ENCODE data around the gene MKRN2. TPM values are rescaled to one million over a fixed set of nuclear protein-coding genes. Genes with fewer than 3 reads are reported as not detected.

MKRN2 gene
- total and polyA plus RNA-seq, 2 of the 13 experiments (the other 11 are each of a cell fraction or from before 2014, with no cell fraction given), result 25.5 to 34.3 TPM

GRCh38 chr3:12574661-12575060 is 17.8 kb downstream of the MKRN2 start:
- WGBS (ENCODE audit: low lambda C conversion rate), result 87% methylated on average over 3 of the region's 7 CpGs
- Histone ChIP-seq H3K27me3 (ENCODE audit: control insufficient read depth in 1 of 2, insufficient read depth in 2 of 2, low read length in 2 of 2) (no peaks in the 10 kb centered on the region), H2AFZ (ENCODE audit: low read length) (no peak overlapping the region), H3K4me2 (ENCODE audit: low read depth, low read length) (no peak overlapping the region), H3K9ac (ENCODE audit: insufficient read depth, low read depth, low read length) (no peak overlapping the region), H3K79me2 (ENCODE audit: insufficient read depth, low read length) (peaks cover 4% of the 10 kb centered on the region), H4K20me1 (ENCODE audit: insufficient read depth, low read length) (no peaks in the 10 kb centered on the region), H3K4me1 (ENCODE audit: insufficient read depth, low read length) (no peaks in the 10 kb centered on the region), H3K36me3 (replicated peaks in 1 of 2; ENCODE audit: control insufficient read depth in 1 of 2, insufficient read depth in 2 of 2, low read length in 2 of 2) (peaks cover 44 to 92% of the 10 kb centered on the region in 2 experiments), H3K4me3 (replicated peaks in 1 of 3; ENCODE audit: insufficient read depth in 1 of 3, low read depth in 2 of 3, low read length in 3 of 3) (no peak overlapping the region), H3K9me3 (ENCODE audit: low read length) (no peaks in the 10 kb centered on the region), H3K27ac (ENCODE audit: extremely low read length, insufficient read depth, low read length) (no peak overlapping the region)
- in situ Hi-C loops (cut with HindIII; ENCODE audit: extremely low pct_ligation_motif_present, low pct_unique_long_range_greater_than_20kb), result no loop called here
- POLR2A ChIA-PET, result no interaction called here
- ATAC-seq, result no peak
- DNase-seq (ENCODE audit: low spot score), result no peak
- TF ChIP-seq ZNF280B (CRISPR knock-in tag; IDR thresholded peaks at IDR 0.05; ENCODE audit: borderline replicate concordance) (no peak), POLR2AphosphoS2 (IDR thresholded peaks at IDR 0.05; ENCODE audit: low read depth, low read length) (no peak), CHCHD3 (CRISPR knock-in tag; IDR thresholded peaks at IDR 0.05) (no peak), HNRNPH1 (optimal IDR thresholded peaks at IDR 0.05; ENCODE audit: low read depth, low read length) (no peak), HNRNPLL (IDR thresholded peaks at IDR 0.05; ENCODE audit: low read depth, low read length, poor library complexity, severe bottlenecking) (no peak), ETV5 (CRISPR knock-in tag; IDR thresholded peaks at IDR 0.05; ENCODE audit: borderline replicate concordance) (no peak), KDM3A (CRISPR knock-in tag; IDR thresholded peaks at IDR 0.05; ENCODE audit: low read depth) (no peak), ZNF12 (CRISPR knock-in tag; IDR thresholded peaks at IDR 0.05) (no peak), HDAC2 (CRISPR knock-in tag; IDR thresholded peaks at IDR 0.05) (no peak), ZNF570 (CRISPR knock-in tag; IDR thresholded peaks at IDR 0.05; ENCODE audit: borderline replicate concordance) (no peak), ZNF264 (CRISPR knock-in tag; IDR thresholded peaks at IDR 0.05) (no peak), DNMT1 (CRISPR knock-in tag; IDR thresholded peaks at IDR 0.05) (no peak), POLR2G (IDR thresholded peaks at IDR 0.05; ENCODE audit: low read depth, low read length) (no peak), NBN (conservative IDR thresholded peaks at IDR 0.05) (no peak)
- intact Hi-C loops (cut with micrococcal nuclease; ENCODE audit: unreplicated experiment), result no loop called here
- CTCF ChIA-PET (ENCODE audit: low intra/inter-chr PET ratio, low total read pairs), result no interaction called here
- no peak for FAIRE-seq
- BruUV-seq (replicated peaks), result no TSS peak
